CD4-positive, alpha-beta T cell treated with Interleukin-10 for 1 hour (primary cell): ENCODE data around the gene TMEM72.

ENCODE experiments used
- DNase-seq: peaks from one replicate; pipeline ENCODE4 v3.0.0-alpha.2; 2020

TMEM72 gene

GRCh38 chr10:44921061-44921460 is 9.9 kb downstream of the TMEM72 start:
- DNase-seq: no peak

GRCh38 chr10:44921506-44921905 is 10.4 kb downstream of the TMEM72 start:
- no peak for DNase-seq

- DNase-seq: no peak
Measured at GRCh38 chr10:44922021-44922420, 10.9 kb downstream of the TMEM72 start.

- no peak for DNase-seq
Measured at GRCh38 chr10:44922796-44923545, 11.8 kb downstream of the TMEM72 start.

- no peak for DNase-seq
Measured at GRCh38 chr10:44923611-44924010, 12.5 kb downstream of the TMEM72 start.

- no peak for DNase-seq
Measured at GRCh38 chr10:44924261-44925040, 13.3 kb downstream of the TMEM72 start.

- DNase-seq: no peak
Measured at GRCh38 chr10:44925224-44925623, 14.1 kb downstream of the TMEM72 start.

- DNase-seq: no peak
Measured at GRCh38 chr10:44925811-44926750, 14.9 kb downstream of the TMEM72 start.

GRCh38 chr10:44926751-44927351 is 15.7 kb downstream of the TMEM72 start:
- DNase-seq: no peak

GRCh38 chr10:44927352-44927751 is 16.2 kb downstream of the TMEM72 start:
- DNase-seq: no peak

GRCh38 chr10:44928462-44928861 is 17.3 kb downstream of the TMEM72 start:
- DNase-seq: no peak

- DNase-seq: no peak
Measured at GRCh38 chr10:44929356-44930255, 18.5 kb downstream of the TMEM72 start.

- DNase-seq: no peak
Measured at GRCh38 chr10:44930904-44931620, 19.9 kb downstream of the TMEM72 start.

- DNase-seq: no peak
Measured at GRCh38 chr10:44931621-44932516, 20.7 kb downstream of the TMEM72 start.

- peak; percentile 82 for DNase-seq
Measured at GRCh38 chr10:44932517-44933450, 21.6 kb downstream of the TMEM72 start.

- DNase-seq: no peak
Measured at GRCh38 chr10:44933451-44934321, 22.5 kb downstream of the TMEM72 start.

- DNase-seq: no peak
Measured at GRCh38 chr10:44934416-44935200, 23.5 kb downstream of the TMEM72 start.
